Cardiac fibroblast (primary cell): Measurements from ENCODE around the gene CCDC126.

Source experiments
- DNase-seq, 2 donors: peaks; one replicate each; pipeline versions ENCODE4 v3.0.0 to v3.0.0-alpha.2; 2010; ENCODE audit warnings: low read depth in 2 of 2
- H3K4me3 ChIP-seq, 2 donors: replicated peaks in 1 of 2; 1 replicate in 1 of 2; 2 replicates in 1 of 2; pipeline ENCODE4 v1.5.1; 2011; ENCODE audit warnings: low read depth in 2 of 2, low read length in 2 of 2, mild to moderate bottlenecking in 2 of 2, moderate library complexity in 1 of 2
- TF ChIP-seq, protein P1 (sequence below): IDR thresholded peaks from one replicate; pipeline ENCODE4 v1.5.1; 2011; ENCODE audit warnings: low read depth, mild to moderate bottlenecking, low read length, inconsistent platforms

The CCDC126 gene

DNA sequence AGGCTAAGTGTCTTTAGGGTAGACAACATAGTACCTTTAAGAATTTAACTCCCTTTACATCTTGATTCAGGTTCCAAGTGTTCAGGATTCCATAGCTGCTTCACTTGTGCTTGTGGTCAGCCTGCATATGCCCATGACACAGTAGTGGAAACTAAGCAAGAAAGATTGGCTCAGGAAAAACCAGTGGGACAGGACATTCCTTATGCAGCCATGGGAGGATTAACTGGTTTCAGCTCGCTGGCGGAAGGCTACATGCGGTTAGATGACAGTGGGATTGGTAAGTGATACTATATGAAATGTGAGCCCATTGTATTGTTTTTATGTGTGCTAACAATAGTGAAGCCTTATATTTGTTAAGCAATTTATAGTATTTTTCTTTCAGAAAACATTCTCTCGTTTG, 94.1 kb downstream of the CCDC126 start:
- no peak overlapping the region for H3K4me3 ChIP-seq
- TF ChIP-seq, protein P1, sequence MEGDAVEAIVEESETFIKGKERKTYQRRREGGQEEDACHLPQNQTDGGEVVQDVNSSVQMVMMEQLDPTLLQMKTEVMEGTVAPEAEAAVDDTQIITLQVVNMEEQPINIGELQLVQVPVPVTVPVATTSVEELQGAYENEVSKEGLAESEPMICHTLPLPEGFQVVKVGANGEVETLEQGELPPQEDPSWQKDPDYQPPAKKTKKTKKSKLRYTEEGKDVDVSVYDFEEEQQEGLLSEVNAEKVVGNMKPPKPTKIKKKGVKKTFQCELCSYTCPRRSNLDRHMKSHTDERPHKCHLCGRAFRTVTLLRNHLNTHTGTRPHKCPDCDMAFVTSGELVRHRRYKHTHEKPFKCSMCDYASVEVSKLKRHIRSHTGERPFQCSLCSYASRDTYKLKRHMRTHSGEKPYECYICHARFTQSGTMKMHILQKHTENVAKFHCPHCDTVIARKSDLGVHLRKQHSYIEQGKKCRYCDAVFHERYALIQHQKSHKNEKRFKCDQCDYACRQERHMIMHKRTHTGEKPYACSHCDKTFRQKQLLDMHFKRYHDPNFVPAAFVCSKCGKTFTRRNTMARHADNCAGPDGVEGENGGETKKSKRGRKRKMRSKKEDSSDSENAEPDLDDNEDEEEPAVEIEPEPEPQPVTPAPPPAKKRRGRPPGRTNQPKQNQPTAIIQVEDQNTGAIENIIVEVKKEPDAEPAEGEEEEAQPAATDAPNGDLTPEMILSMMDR, result no peak
- no peak for DNase-seq

DNA sequence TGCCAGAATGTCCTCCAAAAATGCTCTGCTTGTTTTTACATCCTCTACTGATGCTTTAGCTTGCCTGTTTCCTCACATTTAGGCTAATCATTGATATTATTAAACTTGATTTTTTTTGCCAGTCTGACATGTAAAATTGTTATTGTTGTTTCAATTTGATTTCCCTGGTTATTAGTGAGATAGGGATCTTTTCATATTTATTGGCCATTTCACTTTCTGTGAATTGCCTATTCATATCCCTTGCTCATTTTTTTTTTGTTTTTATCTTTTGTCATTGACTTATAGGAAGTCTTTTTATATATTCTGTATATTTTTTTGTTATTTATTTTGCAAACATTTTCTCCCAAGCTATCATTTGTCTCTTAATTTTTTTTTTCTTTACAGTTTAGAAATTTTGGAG, 96.0 kb downstream of the CCDC126 start:
- H3K4me3 ChIP-seq, result no peak overlapping the region
- TF ChIP-seq, protein P1, result no peak
- no peak for DNase-seq
